ENCODE data around the gene NPAS2.

GRCh38 chr2:101017371-101017770 is 197.4 kb downstream of the NPAS2 start:
- TF ChIP-seq CTCF (conservative IDR thresholded peaks at IDR 0.05 in 1 of 2, IDR thresholded peaks at IDR 0.05 in 1 of 2; ENCODE audit: extremely low read depth in 1 of 2, insufficient read depth in 1 of 2, low read depth in 1 of 2, low read length in 2 of 2) (no peak), EZH2 (IDR thresholded peaks at IDR 0.05; ENCODE audit: borderline replicate concordance, low read length) (no peak)

Measured in mammary epithelial cell (primary cell).